A673 (cell line): ENCODE measurements around the gene LYPLA2. TPM values are rescaled to one million over a fixed set of nuclear protein-coding genes. Genes with fewer than 3 reads are reported as not detected.

ENCODE experiments used
- Bru-seq: library from RNA; stranded (reverse); fragments of 400-500 nt; gene quantifications from one replicate; lab custom pipeline; 2021; lab: Mats Ljungman, UMichigan
- BruChase-seq, 2 experiments: library from RNA; stranded (reverse); fragments of 400-500 nt; gene quantifications; one replicate each; lab custom pipeline; 2021; lab: Mats Ljungman, UMichigan
- BruUV-seq: library from RNA; stranded (reverse); fragments of 400-500 nt; replicated peaks from 2 replicates; lab custom pipeline; 2021; lab: Mats Ljungman, UMichigan
- CTCF ChIA-PET: fragments of 300-600 bp; sonication (Branson Sonifier 250); formaldehyde crosslinking; loops from one replicate; lab custom pipeline; 2022; ENCODE audit warnings: antibody characterized with exemption; lab: Charles Lee
- POLR2A ChIA-PET: fragments of 300-600 bp; sonication (Branson Sonifier 250); formaldehyde crosslinking; loops from one replicate; lab custom pipeline; 2022; ENCODE audit warnings: antibody characterized with exemption; ENCODE audit not compliant: low non-redundant PET; lab: Charles Lee
- DNase-seq: peaks from one replicate; pipeline ENCODE4 v3.0.0-alpha.2; 2015; ENCODE audit warnings: low spot score
- H3K27ac ChIP-seq: fragments of 200-600 bp; sonication (generic); 2 replicates; pipeline ENCODE4 v1.5.1; 2016; ENCODE audit warnings: mixed run types, low read depth, mild to moderate bottlenecking, mixed read lengths, antibody characterized with exemption, low read length; ENCODE audit not compliant: poor library complexity, severe bottlenecking
- H3K27me3 ChIP-seq: fragments of 200-600 bp; sonication (generic); replicated peaks from 2 replicates; pipeline ENCODE4 v1.6.1; 2017; ENCODE audit warnings: mixed run types, low read depth, mild to moderate bottlenecking, mixed read lengths, antibody characterized with exemption, low read length; ENCODE audit not compliant: insufficient read depth, poor library complexity
- H3K36me3 ChIP-seq: fragments of 200-600 bp; sonication (generic); 2 replicates; pipeline ENCODE4 v1.6.1; 2016; ENCODE audit warnings: mixed run types, mild to moderate bottlenecking, mixed read lengths, antibody characterized with exemption, low read length; ENCODE audit not compliant: insufficient read depth, poor library complexity, severe bottlenecking
- H3K4me1 ChIP-seq: fragments of 200-600 bp; sonication (generic); 2 replicates; pipeline ENCODE4 v1.6.1; 2017; ENCODE audit warnings: mixed run types, mild to moderate bottlenecking, mixed read lengths, antibody characterized with exemption, low read length; ENCODE audit not compliant: insufficient read depth, poor library complexity, severe bottlenecking
- H3K4me3 ChIP-seq: fragments of 200-600 bp; sonication (generic); 2 replicates; pipeline ENCODE4 v1.5.1; 2016; ENCODE audit warnings: low read depth, mixed run types, mild to moderate bottlenecking, mixed read lengths, low read length; ENCODE audit not compliant: poor library complexity, severe bottlenecking
- H3K9me3 ChIP-seq: fragments of 200-600 bp; sonication (generic); 2 replicates; pipeline ENCODE4 v1.6.1; 2016; ENCODE audit warnings: mixed run types, low read depth, mild to moderate bottlenecking, mixed read lengths, antibody characterized with exemption, low read length; ENCODE audit not compliant: poor library complexity, severe bottlenecking
- CTCF ChIP-seq: fragments of 300-800, 200-600 bp; sonication (generic); conservative IDR thresholded peaks from 2 replicates; pipeline ENCODE4 v1.5.1; 2017; ENCODE audit warnings: low read depth, mild to moderate bottlenecking, antibody characterized with exemption, low read length, moderate library complexity, mixed read lengths
- EZH2 ChIP-seq: fragments of 200-600 bp; sonication (generic); IDR thresholded peaks from 2 replicates; pipeline ENCODE4 v1.6.1; 2017; ENCODE audit warnings: borderline replicate concordance, low read depth, mild to moderate bottlenecking, mixed read lengths, antibody characterized with exemption, low read length; ENCODE audit not compliant: poor library complexity, severe bottlenecking
- intact Hi-C: fragments of 100-400 bp; cut with micrococcal nuclease; formaldehyde crosslinking; loops from one replicate; pipeline ENCODE4 v1.10.0; 2022; ENCODE audit not compliant: unreplicated experiment
- long read RNA-seq: library from polyadenylated mRNA; stranded (forward); transcript quantifications from one replicate; pipeline ENCODE4 v2.0.0, GENCODE V29; 2022
- total RNA-seq: library from RNA; stranded (reverse); gene quantifications from 2 replicates; pipeline ENCODE4 v1.2.3, GENCODE V29; 2021

The LYPLA2 gene
- total RNA-seq (54.5 and 66.2 TPM in 2 replicates), Bru-seq, nascent RNA (percentile 62 among the genes with signal in this experiment), BruChase-seq, experiment 1, labeled RNA remaining after a 2-hour chase (percentile 81 among the genes with signal in this experiment), BruChase-seq, experiment 2, labeled RNA remaining after a 6-hour chase (percentile 94 among the genes with signal in this experiment)
- long read RNA-seq, transcript LYPLA2-205 (10 exons, 1,810 nt): major isoform, 167 of 234 reads
- long read RNA-seq, transcript LYPLA2-202 (8 exons, 1,072 nt): minor isoform, 9 of 234 reads
- long read RNA-seq, partial matches to known transcripts: 37 of 234 reads
- long read RNA-seq, other reads (novel, unspliced or antisense): 17 of 234 reads

- Histone ChIP-seq H3K27ac (peak within 1 kb of the TSS; percentile 59), H3K4me3 (peak within 1 kb of the TSS; percentile 86), H3K9me3 (no peaks in the 10 kb centered on the region), H3K4me1 (peaks cover 22% of the 10 kb centered on the region), H3K27me3 (no peaks in the 10 kb centered on the region), H3K36me3 (peaks cover 28% of the 10 kb centered on the region)
- intact Hi-C loops: no loop called here
- ChIA-PET CTCF (interaction anchor here (0.6 to 0.7 kb wide), 2 partner anchors 159 to 422 kb away, joined by 3 to 10 read pairs; no protein-coding TSS in a partner anchor), POLR2A (interaction anchor here (0.5 kb wide), 1 partner anchor 33 kb away, joined by 5 read pairs; no protein-coding TSS in a partner anchor)
- peak; percentile 95 for DNase-seq
- BruUV-seq: no TSS peak
- TF ChIP-seq EZH2 (no peak), CTCF (no peak)
Measured at GRCh38 chr1:23790696-23791515, at the start of gene LYPLA2. Gene LYPLA2 (plus strand): TSS chr1:23791145. CDS start chr1:23792683, 1,538 bp downstream.

GRCh38 chr1:23741609-23742008 lies 49.3 kb upstream of the LYPLA2 start:
- ChIA-PET POLR2A (no interaction called here), CTCF (no interaction called here)
- Histone ChIP-seq H3K9me3 (no peaks in the 10 kb centered on the region), H3K4me1 (peaks cover 12% of the 10 kb centered on the region), H3K27ac (no peak overlapping the region), H3K4me3 (no peak overlapping the region), H3K27me3 (no peaks in the 10 kb centered on the region), H3K36me3 (peaks cover 4% of the 10 kb centered on the region)
- intact Hi-C loops: no loop called here
- DNase-seq: no peak
- TF ChIP-seq CTCF: no peak
- TF ChIP-seq EZH2: no peak
- no TSS peak for BruUV-seq

GRCh38 chr1:23742670-23743286 lies 48.2 kb upstream of the LYPLA2 start:
- TF ChIP-seq CTCF (no peak), EZH2 (no peak)
- CTCF ChIA-PET: interaction anchor here (0.7 kb wide), 1 partner anchor 60 kb away, joined by 4 read pairs; no protein-coding TSS in a partner anchor
- Histone ChIP-seq H3K9me3 (no peaks in the 10 kb centered on the region), H3K36me3 (peaks cover 5% of the 10 kb centered on the region), H3K4me1 (peaks cover 12% of the 10 kb centered on the region), H3K27me3 (no peaks in the 10 kb centered on the region), H3K4me3 (peak overlapping the region; percentile 99), H3K27ac (peak overlapping the region; percentile 89)
- POLR2A ChIA-PET: interaction anchor here (1.4 kb wide), 1 partner anchor 12 kb away, joined by 6 read pairs; no protein-coding TSS in a partner anchor
- TSS peak; percentile 90 for BruUV-seq
- peak; percentile 6 for DNase-seq
- intact Hi-C loops: no loop called here
